Endodermal cell (in vitro differentiated cells): ENCODE measurements around the gene STK32B. TPM values are rescaled to one million over a fixed set of nuclear protein-coding genes. Genes with fewer than 3 reads are reported as not detected.
"Not testable (repeated sequence)": the region's sequence is repeated elsewhere in the genome, so short reads cannot be mapped to it uniquely, and the experiment has no call there.

ENCODE experiments used
- DNase-seq: peaks from one replicate; pipeline ENCODE4 v3.0.0-alpha.2; 2017
- H3K27ac ChIP-seq: 2 replicates; pipeline ENCODE4 v1.5.1; 2013; ENCODE audit warnings: mild to moderate bottlenecking, low read depth, low read length, moderate library complexity
- H3K27me3 ChIP-seq: 2 replicates; pipeline ENCODE4 v1.6.1; 2013; ENCODE audit warnings: mild to moderate bottlenecking, low read length, moderate library complexity; ENCODE audit not compliant: insufficient read depth, control insufficient read depth, poor library complexity, severe bottlenecking
- H3K36me3 ChIP-seq: 2 replicates; pipeline ENCODE4 v1.7.0; 2013; ENCODE audit warnings: mild to moderate bottlenecking, low read length, moderate library complexity; ENCODE audit not compliant: control insufficient read depth, insufficient read depth
- H3K4me1 ChIP-seq: one replicate; pipeline ENCODE4 v1.7.0; 2013; ENCODE audit warnings: low read length; ENCODE audit not compliant: control insufficient read depth, insufficient read depth
- H3K4me3 ChIP-seq: 2 replicates; pipeline ENCODE4 v1.5.1; 2013; ENCODE audit warnings: mild to moderate bottlenecking, low read length, moderate library complexity
- H3K9ac ChIP-seq: 2 replicates; pipeline ENCODE4 v1.6.1; 2013; ENCODE audit warnings: mild to moderate bottlenecking, low read length, moderate library complexity; ENCODE audit not compliant: poor library complexity, severe bottlenecking; ENCODE audit errors: extremely low read depth
- H3K9me3 ChIP-seq: 2 replicates; pipeline ENCODE4 v1.6.1; 2013; ENCODE audit warnings: mild to moderate bottlenecking, low read length, moderate library complexity; ENCODE audit not compliant: control insufficient read depth
- H3K27ac Mint-ChIP-seq: 2 replicates; pipeline ENCODE4 v1.8.0; 2020; ENCODE audit warnings: mixed read lengths
- H3K27me3 Mint-ChIP-seq: 2 replicates; pipeline ENCODE4 v1.8.0; 2021; ENCODE audit warnings: mild to moderate bottlenecking, mixed read lengths; ENCODE audit not compliant: insufficient read depth
- H3K36me3 Mint-ChIP-seq: 2 replicates; pipeline ENCODE4 v1.8.0; 2020; ENCODE audit warnings: low read depth, mixed read lengths
- H3K4me1 Mint-ChIP-seq: 2 replicates; pipeline ENCODE4 v1.8.0; 2020; ENCODE audit warnings: mixed read lengths
- H3K4me3 Mint-ChIP-seq: 2 replicates; pipeline ENCODE4 v1.8.0; 2020; ENCODE audit warnings: mild to moderate bottlenecking, moderate library complexity, mixed read lengths
- H3K9me3 Mint-ChIP-seq: 2 replicates; pipeline ENCODE4 v1.8.0; 2020; ENCODE audit warnings: mild to moderate bottlenecking, mixed read lengths
- WGBS, 2 experiments: methylation state at CpG; one replicate each; pipeline versions ENCODE4 v1.1.5 to v1.1.7; 2013; ENCODE audit warnings: missing lambda C conversion rate in 2 of 2, mixed read lengths in 1 of 2; ENCODE audit not compliant: insufficient coverage in 1 of 2, insufficient read length in 1 of 2; 5-methylcytosine and 5-hydroxymethylcytosine counted together
- total RNA-seq, 2 donors: library from RNA; stranded (reverse); fragmentation: NEBNext Ultra II Directional in 1 of 2; extraction: Animal tissue kit (Norgen Biotek cat#: 25700) in 1 of 2; gene quantifications; 2 replicates in 1 of 2; 3 replicates in 1 of 2; pipeline ENCODE4 v1.2.1, GENCODE V29; 2021
- TF ChIP-seq, protein P1 (sequence below): fragments of 200-600 bp; sonication (generic); conservative IDR thresholded peaks from 2 replicates; pipeline ENCODE4 v1.5.0; 2021; ENCODE audit warnings: antibody characterized with exemption, mild to moderate bottlenecking

Gene STK32B
- total RNA-seq, 2 donors from 2014 or later, result 1.4 to 1.5 TPM

GRCh38 chr4:5276475-5277075 lies 225.3 kb downstream of the STK32B start:
- H3K27me3 ChIP-seq, result no peaks in the 10 kb centered on the region
- Mint-ChIP-seq H3K36me3 (no peaks in the 10 kb centered on the region), H3K4me3 (no peak overlapping the region), H3K4me1 (peaks cover 3% of the 10 kb centered on the region), H3K9me3 (peaks cover 7% of the 10 kb centered on the region), H3K27me3 (no peaks in the 10 kb centered on the region), H3K27ac (no peak overlapping the region)
- WGBS, 2 experiments, result 89 to 94% methylated on average over 10 to 11 of the region's 11 CpGs
- DNase-seq, result no peak
- TF ChIP-seq, protein P1, sequence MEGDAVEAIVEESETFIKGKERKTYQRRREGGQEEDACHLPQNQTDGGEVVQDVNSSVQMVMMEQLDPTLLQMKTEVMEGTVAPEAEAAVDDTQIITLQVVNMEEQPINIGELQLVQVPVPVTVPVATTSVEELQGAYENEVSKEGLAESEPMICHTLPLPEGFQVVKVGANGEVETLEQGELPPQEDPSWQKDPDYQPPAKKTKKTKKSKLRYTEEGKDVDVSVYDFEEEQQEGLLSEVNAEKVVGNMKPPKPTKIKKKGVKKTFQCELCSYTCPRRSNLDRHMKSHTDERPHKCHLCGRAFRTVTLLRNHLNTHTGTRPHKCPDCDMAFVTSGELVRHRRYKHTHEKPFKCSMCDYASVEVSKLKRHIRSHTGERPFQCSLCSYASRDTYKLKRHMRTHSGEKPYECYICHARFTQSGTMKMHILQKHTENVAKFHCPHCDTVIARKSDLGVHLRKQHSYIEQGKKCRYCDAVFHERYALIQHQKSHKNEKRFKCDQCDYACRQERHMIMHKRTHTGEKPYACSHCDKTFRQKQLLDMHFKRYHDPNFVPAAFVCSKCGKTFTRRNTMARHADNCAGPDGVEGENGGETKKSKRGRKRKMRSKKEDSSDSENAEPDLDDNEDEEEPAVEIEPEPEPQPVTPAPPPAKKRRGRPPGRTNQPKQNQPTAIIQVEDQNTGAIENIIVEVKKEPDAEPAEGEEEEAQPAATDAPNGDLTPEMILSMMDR, result no peak
- H3K4me1 ChIP-seq, result no peaks in the 10 kb centered on the region
- no peaks in the 10 kb centered on the region for H3K9me3 ChIP-seq
- H3K27ac ChIP-seq, result peak overlapping the region; percentile 16
- H3K4me3 ChIP-seq, result no peak overlapping the region
- H3K9ac ChIP-seq, result no peak overlapping the region
- H3K36me3 ChIP-seq, result no peaks in the 10 kb centered on the region

- peak overlapping the region; percentile 16 for H3K27ac ChIP-seq
- no peaks in the 10 kb centered on the region for H3K36me3 ChIP-seq
- no peak overlapping the region for H3K9ac ChIP-seq
- no peaks in the 10 kb centered on the region for H3K4me1 ChIP-seq
- H3K27me3 ChIP-seq, result no peaks in the 10 kb centered on the region
- H3K4me3 ChIP-seq, result no peak overlapping the region
- no peak for DNase-seq
- no peaks in the 10 kb centered on the region for H3K27me3 Mint-ChIP-seq
- H3K27ac Mint-ChIP-seq, result no peak overlapping the region
- no peak overlapping the region for H3K4me3 Mint-ChIP-seq
- H3K9me3 Mint-ChIP-seq, result peaks cover 7% of the 10 kb centered on the region
- H3K36me3 Mint-ChIP-seq, result no peaks in the 10 kb centered on the region
- 90 to 93% methylated on average over 2 of the region's 2 CpGs for WGBS, 2 experiments
- TF ChIP-seq, protein P1, result no peak
- H3K9me3 ChIP-seq, result no peaks in the 10 kb centered on the region
- H3K4me1 Mint-ChIP-seq, result peaks cover 3% of the 10 kb centered on the region
These were observed 225.8 kb downstream of the STK32B start for GRCh38 chr4:5277079-5277478.

- no peaks in the 10 kb centered on the region for H3K36me3 Mint-ChIP-seq
- peaks cover 7% of the 10 kb centered on the region for H3K9me3 Mint-ChIP-seq
- Histone ChIP-seq H3K4me3 (no peak overlapping the region), H3K36me3 (no peaks in the 10 kb centered on the region), H3K9ac (no peak overlapping the region), H3K27ac (no peak overlapping the region), H3K27me3 (no peaks in the 10 kb centered on the region), H3K9me3 (no peaks in the 10 kb centered on the region), H3K4me1 (no peaks in the 10 kb centered on the region)
- 89 to 99% methylated on average over 3 to 4 of the region's 4 CpGs for WGBS, 2 experiments
- no peak for DNase-seq
- H3K4me1 Mint-ChIP-seq, result peaks cover 3% of the 10 kb centered on the region
- H3K27ac Mint-ChIP-seq, result no peak overlapping the region
- H3K4me3 Mint-ChIP-seq, result no peak overlapping the region
- H3K27me3 Mint-ChIP-seq, result no peaks in the 10 kb centered on the region
- TF ChIP-seq, protein P1, result no peak
These were observed 226.9 kb downstream of the STK32B start for GRCh38 chr4:5278213-5278612.

DNA sequence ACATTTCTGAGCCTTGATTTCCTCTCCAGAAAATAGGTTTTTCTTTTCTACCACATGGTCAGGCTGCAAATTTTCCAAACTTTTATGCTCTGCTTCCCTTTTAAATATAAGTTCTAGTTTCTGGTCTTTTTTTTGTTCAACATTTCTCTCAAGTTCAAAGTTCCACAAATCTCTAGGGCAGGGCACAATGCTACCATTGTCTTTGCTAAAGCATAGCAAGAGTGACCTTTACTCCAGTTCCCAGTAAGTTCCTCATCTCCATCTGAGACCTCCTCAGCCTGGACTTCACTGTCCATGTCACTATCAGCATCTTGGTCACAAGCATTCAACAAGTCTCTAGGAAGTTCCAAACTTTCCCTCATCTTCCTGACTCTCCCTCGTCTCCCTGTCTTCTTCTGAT lies 228.8 kb downstream of the STK32B start:
- H3K36me3 ChIP-seq, H3K27me3 Mint-ChIP-seq: not testable (repeated sequence)

More for the DNA sequence above, 228.8 kb downstream of the STK32B start:
- not testable (repeated sequence) for H3K4me3 Mint-ChIP-seq, H3K4me1 ChIP-seq, H3K9me3 ChIP-seq, H3K9me3 Mint-ChIP-seq, H3K27me3 ChIP-seq, H3K4me3 ChIP-seq, H3K9ac ChIP-seq, H3K4me1 Mint-ChIP-seq, H3K27ac ChIP-seq, H3K36me3 Mint-ChIP-seq, DNase-seq, H3K27ac Mint-ChIP-seq
- WGBS, 2 experiments, result 88 to 100% methylated on average over 1 of the region's 1 CpG
